HL-60 (cell line): Measurements from ENCODE around the gene NFATC4.

Experiments used
- POLR2AphosphoS5 ChIP-seq: IDR thresholded peaks from 2 replicates; pipeline ENCODE4 v1.6.1; 2012; ENCODE audit warnings: low read depth
- SPI1 ChIP-seq: IDR thresholded peaks from 2 replicates; pipeline ENCODE4 v1.6.1; 2012; ENCODE audit warnings: low read depth, mild to moderate bottlenecking, borderline replicate concordance
- TF ChIP-seq, protein P1 (sequence below): IDR thresholded peaks from one replicate; pipeline ENCODE4 v1.5.1; 2011; ENCODE audit warnings: low read length, control low read depth, inconsistent platforms; ENCODE audit not compliant: insufficient read depth
- TF ChIP-seq, protein P2 (sequence below): IDR thresholded peaks from 2 replicates; pipeline ENCODE4 v1.6.1; 2012; ENCODE audit warnings: low read depth; ENCODE audit not compliant: insufficient replicate concordance

DNA sequence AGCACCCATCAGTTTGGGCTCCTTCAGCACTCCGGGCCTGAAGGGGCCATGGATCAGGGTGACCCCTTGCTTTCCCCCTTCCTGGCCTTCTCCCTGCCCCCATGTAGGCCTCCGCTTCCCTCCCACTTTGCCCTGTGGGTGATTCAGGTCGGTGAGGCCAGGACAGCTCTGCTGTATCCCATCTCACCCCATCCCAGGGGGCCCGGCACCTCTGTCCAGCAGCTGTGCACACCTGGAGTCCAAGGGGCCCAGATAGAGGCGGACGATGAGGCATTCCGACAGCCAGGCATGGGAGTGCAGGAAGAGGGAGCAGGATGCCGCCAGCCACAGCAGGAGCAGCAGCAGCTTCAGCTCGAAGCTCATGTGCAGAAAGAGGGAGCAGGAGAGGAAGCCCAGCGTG, 45.3 kb upstream of the NFATC4 start:
- TF ChIP-seq, protein P1, sequence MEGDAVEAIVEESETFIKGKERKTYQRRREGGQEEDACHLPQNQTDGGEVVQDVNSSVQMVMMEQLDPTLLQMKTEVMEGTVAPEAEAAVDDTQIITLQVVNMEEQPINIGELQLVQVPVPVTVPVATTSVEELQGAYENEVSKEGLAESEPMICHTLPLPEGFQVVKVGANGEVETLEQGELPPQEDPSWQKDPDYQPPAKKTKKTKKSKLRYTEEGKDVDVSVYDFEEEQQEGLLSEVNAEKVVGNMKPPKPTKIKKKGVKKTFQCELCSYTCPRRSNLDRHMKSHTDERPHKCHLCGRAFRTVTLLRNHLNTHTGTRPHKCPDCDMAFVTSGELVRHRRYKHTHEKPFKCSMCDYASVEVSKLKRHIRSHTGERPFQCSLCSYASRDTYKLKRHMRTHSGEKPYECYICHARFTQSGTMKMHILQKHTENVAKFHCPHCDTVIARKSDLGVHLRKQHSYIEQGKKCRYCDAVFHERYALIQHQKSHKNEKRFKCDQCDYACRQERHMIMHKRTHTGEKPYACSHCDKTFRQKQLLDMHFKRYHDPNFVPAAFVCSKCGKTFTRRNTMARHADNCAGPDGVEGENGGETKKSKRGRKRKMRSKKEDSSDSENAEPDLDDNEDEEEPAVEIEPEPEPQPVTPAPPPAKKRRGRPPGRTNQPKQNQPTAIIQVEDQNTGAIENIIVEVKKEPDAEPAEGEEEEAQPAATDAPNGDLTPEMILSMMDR: no peak
- no peak for TF ChIP-seq POLR2AphosphoS5
- TF ChIP-seq, protein P2, sequence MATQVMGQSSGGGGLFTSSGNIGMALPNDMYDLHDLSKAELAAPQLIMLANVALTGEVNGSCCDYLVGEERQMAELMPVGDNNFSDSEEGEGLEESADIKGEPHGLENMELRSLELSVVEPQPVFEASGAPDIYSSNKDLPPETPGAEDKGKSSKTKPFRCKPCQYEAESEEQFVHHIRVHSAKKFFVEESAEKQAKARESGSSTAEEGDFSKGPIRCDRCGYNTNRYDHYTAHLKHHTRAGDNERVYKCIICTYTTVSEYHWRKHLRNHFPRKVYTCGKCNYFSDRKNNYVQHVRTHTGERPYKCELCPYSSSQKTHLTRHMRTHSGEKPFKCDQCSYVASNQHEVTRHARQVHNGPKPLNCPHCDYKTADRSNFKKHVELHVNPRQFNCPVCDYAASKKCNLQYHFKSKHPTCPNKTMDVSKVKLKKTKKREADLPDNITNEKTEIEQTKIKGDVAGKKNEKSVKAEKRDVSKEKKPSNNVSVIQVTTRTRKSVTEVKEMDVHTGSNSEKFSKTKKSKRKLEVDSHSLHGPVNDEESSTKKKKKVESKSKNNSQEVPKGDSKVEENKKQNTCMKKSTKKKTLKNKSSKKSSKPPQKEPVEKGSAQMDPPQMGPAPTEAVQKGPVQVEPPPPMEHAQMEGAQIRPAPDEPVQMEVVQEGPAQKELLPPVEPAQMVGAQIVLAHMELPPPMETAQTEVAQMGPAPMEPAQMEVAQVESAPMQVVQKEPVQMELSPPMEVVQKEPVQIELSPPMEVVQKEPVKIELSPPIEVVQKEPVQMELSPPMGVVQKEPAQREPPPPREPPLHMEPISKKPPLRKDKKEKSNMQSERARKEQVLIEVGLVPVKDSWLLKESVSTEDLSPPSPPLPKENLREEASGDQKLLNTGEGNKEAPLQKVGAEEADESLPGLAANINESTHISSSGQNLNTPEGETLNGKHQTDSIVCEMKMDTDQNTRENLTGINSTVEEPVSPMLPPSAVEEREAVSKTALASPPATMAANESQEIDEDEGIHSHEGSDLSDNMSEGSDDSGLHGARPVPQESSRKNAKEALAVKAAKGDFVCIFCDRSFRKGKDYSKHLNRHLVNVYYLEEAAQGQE: no peak
- TF ChIP-seq SPI1: no peak
